HG02884 (cell line): Measurements from ENCODE around the gene HS6ST1.

Experiments
- ATAC-seq: cut with Tn5 transposase; IDR thresholded peaks from one replicate; pipeline ENCODE4 v1.9.1; 2021; ENCODE audit warnings: mild to moderate bottlenecking, moderate library complexity; ENCODE audit not compliant: unreplicated experiment

The HS6ST1 gene

GRCh38 chr2:128350736-128351135 is 32.1 kb upstream of the HS6ST1 start:
- ATAC-seq, result no peak

GRCh38 chr2:128348701-128349100 is 30.0 kb upstream of the HS6ST1 start:
- ATAC-seq, result no peak

GRCh38 chr2:128347701-128348539 is 29.3 kb upstream of the HS6ST1 start:
- ATAC-seq, result no peak

GRCh38 chr2:128347171-128347558 is 28.5 kb upstream of the HS6ST1 start:
- ATAC-seq, result no peak

GRCh38 chr2:128346291-128347170 is 27.9 kb upstream of the HS6ST1 start:
- ATAC-seq, result no peak

GRCh38 chr2:128345436-128346165 is 26.9 kb upstream of the HS6ST1 start:
- no peak for ATAC-seq

GRCh38 chr2:128344101-128344500 is 25.4 kb upstream of the HS6ST1 start:
- no peak for ATAC-seq

GRCh38 chr2:128343459-128343858 is 24.8 kb upstream of the HS6ST1 start:
- no peak for ATAC-seq

- ATAC-seq, result no peak
Measured at GRCh38 chr2:128342550-128342949, 23.9 kb upstream of the HS6ST1 start.

GRCh38 chr2:128341621-128342020 is 23.0 kb upstream of the HS6ST1 start:
- ATAC-seq, result no peak

- no peak for ATAC-seq
Measured at GRCh38 chr2:128332091-128332634, 13.5 kb upstream of the HS6ST1 start.

GRCh38 chr2:128330583-128330982 is 11.9 kb upstream of the HS6ST1 start:
- ATAC-seq, result no peak

GRCh38 chr2:128329607-128330006 is 10.9 kb upstream of the HS6ST1 start:
- ATAC-seq, result no peak

- no peak for ATAC-seq
Measured at GRCh38 chr2:128327180-128327964, 8.7 kb upstream of the HS6ST1 start.

- no peak for ATAC-seq
Measured at GRCh38 chr2:128326346-128326745, 7.7 kb upstream of the HS6ST1 start.

GRCh38 chr2:128325611-128326181 is 7.0 kb upstream of the HS6ST1 start:
- no peak for ATAC-seq

- ATAC-seq, result no peak
Measured at GRCh38 chr2:128324897-128325410, 6.3 kb upstream of the HS6ST1 start.

GRCh38 chr2:128324008-128324896 is 5.6 kb upstream of the HS6ST1 start:
- no peak for ATAC-seq

GRCh38 chr2:128323555-128323931 is 4.9 kb upstream of the HS6ST1 start:
- ATAC-seq, result no peak
